Measurements from ENCODE around the gene NLGN1. TPM values are rescaled to one million over a fixed set of nuclear protein-coding genes. Genes with fewer than 3 reads are reported as not detected.

Gene NLGN1
- total and polyA plus RNA-seq, 2 of the 8 experiments (the other 6 are each of a cell fraction or from before 2014, with no cell fraction given) = 7.8 to 14.8 TPM

GRCh38 chr3:174120997-174121396 lies 723.5 kb downstream of the NLGN1 start:
- Histone ChIP-seq H2BK120ac (replicated peaks; ENCODE audit: low read depth, low read length) (no peak overlapping the region), H3K4ac (replicated peaks; ENCODE audit: insufficient read length, low read depth, low read length) (no peak overlapping the region), H4K20me1 (replicated peaks in 1 of 2; ENCODE audit: control insufficient read depth in 1 of 2, insufficient read depth in 2 of 2, low read length in 2 of 2) (no peaks in the 10 kb centered on the region), H4K5ac (ENCODE audit: insufficient read length, low read depth, low read length) (no peak overlapping the region), H2AFZ (ENCODE audit: low read length) (no peak overlapping the region), H3K27me3 (replicated peaks in 1 of 4; ENCODE audit: control insufficient read depth in 3 of 4, extremely low read depth in 1 of 4, insufficient read depth in 3 of 4, low read length in 3 of 4) (no peaks in the 10 kb centered on the region), H2BK20ac (ENCODE audit: low read length) (no peak overlapping the region; the same call in 1 of the 2 replicates), H3K79me2 (ENCODE audit: control insufficient read depth in 1 of 2, insufficient read depth in 2 of 2, low read length in 2 of 2) (no peaks in the 10 kb centered on the region), H2BK12ac (ENCODE audit: low read depth, low read length) (no peak overlapping the region), H3K36me3 (ENCODE audit: control insufficient read depth in 2 of 4, insufficient read depth in 4 of 4, low read length in 3 of 4) (no peaks in the 10 kb centered on the region), H3K9me3 (ENCODE audit: insufficient read depth in 2 of 2, low read depth in 1 of 2, low read length in 1 of 2) (no peaks in the 10 kb centered on the region), H3K14ac (ENCODE audit: insufficient read length) (no peak overlapping the region), H3K4me3 (ENCODE audit: extremely low read depth in 1 of 4, insufficient read depth in 2 of 4, low read depth in 3 of 4, low read length in 4 of 4) (no peak overlapping the region), H2AK5ac (ENCODE audit: low read depth, low read length) (no peak overlapping the region), H4K91ac (replicated peaks; ENCODE audit: insufficient read length, low read length) (no peak overlapping the region), H3K4me1 (replicated peaks in 1 of 4; ENCODE audit: control insufficient read depth in 3 of 4, insufficient read depth in 4 of 4, low read length in 3 of 4) (peaks cover 0 to 7% (median 2%) of the 10 kb centered on the region in 4 experiments; a peak in 3 of 7 replicates), H2BK5ac (ENCODE audit: low read depth, low read length) (no peak overlapping the region), H3K18ac (ENCODE audit: extremely low read depth, low read length) (no peak overlapping the region), H3K9ac (replicated peaks in 1 of 4; ENCODE audit: extremely low read depth in 1 of 4, low read depth in 3 of 4, low read length in 3 of 4) (no peak overlapping the region; a peak in 1 of 7 replicates), H3K23ac (ENCODE audit: insufficient read length) (no peak overlapping the region), H2BK15ac (ENCODE audit: low read length) (0 out of 2 replicates have a peak overlapping the region, but pooled peaks have one; percentile 36), H3K79me1 (ENCODE audit: low read depth, low read length) (no peaks in the 10 kb centered on the region), H3K56ac (replicated peaks; ENCODE audit: insufficient read length, low read depth, low read length) (no peak overlapping the region), H4K8ac (ENCODE audit: extremely low read depth, insufficient read depth, low read length) (no peak overlapping the region), H3K4me2 (ENCODE audit: insufficient read depth in 1 of 2, low read depth in 2 of 2, low read length in 2 of 2) (no peak overlapping the region), H3K27ac (ENCODE audit: low read depth, low read length) (no peak overlapping the region), H3K23me2 (ENCODE audit: low read depth, low read length) (no peaks in the 10 kb centered on the region)
- ChIA-PET CTCF (ENCODE audit: partially characterized antibody) (no interaction called here), POLR2A (ENCODE audit: partially characterized antibody) (no interaction called here)
- FAIRE-seq (no peak), DNase-seq (ENCODE audit: low read depth in 1 of 2, low spot score in 2 of 2) (no peak)
- TF ChIP-seq NRF1 (IDR thresholded peaks at IDR 0.05; ENCODE audit: low read depth, low read length) = no peak
- TF ChIP-seq TBP (IDR thresholded peaks at IDR 0.05; ENCODE audit: low read depth, low read length) = no peak
- TF ChIP-seq CBX8 (IDR thresholded peaks at IDR 0.05; ENCODE audit: borderline replicate concordance, low read depth, low read length) = no peak
- TF ChIP-seq TAF1 (IDR thresholded peaks at IDR 0.05; ENCODE audit: low read depth, low read length) = no peak
- TF ChIP-seq YY1 (IDR thresholded peaks at IDR 0.05; ENCODE audit: low read depth, low read length) = no peak
- no peak for TF ChIP-seq EP300 (IDR thresholded peaks at IDR 0.05; ENCODE audit: borderline replicate concordance in 1 of 2, low read depth in 2 of 2, low read length in 2 of 2)
- no peak for TF ChIP-seq ZNF274 (IDR thresholded peaks at IDR 0.05; ENCODE audit: borderline replicate concordance, extremely low read depth, low read length)
- no peak for TF ChIP-seq SAP30 (IDR thresholded peaks at IDR 0.05; ENCODE audit: insufficient read depth, insufficient replicate concordance, low read length)
- TF ChIP-seq SUZ12 (IDR thresholded peaks at IDR 0.05; ENCODE audit: low read length) = no peak
- TF ChIP-seq SP4 (IDR thresholded peaks at IDR 0.05; ENCODE audit: low read length) = no peak
- TF ChIP-seq USF2 (IDR thresholded peaks at IDR 0.05; ENCODE audit: low read length) = no peak
